Measurements from ENCODE around the gene NAIF1.
"Not testable (repeated sequence)": the region's sequence is repeated elsewhere in the genome, so short reads cannot be mapped to it uniquely, and the experiment has no call there.

Gene NAIF1, protein sequence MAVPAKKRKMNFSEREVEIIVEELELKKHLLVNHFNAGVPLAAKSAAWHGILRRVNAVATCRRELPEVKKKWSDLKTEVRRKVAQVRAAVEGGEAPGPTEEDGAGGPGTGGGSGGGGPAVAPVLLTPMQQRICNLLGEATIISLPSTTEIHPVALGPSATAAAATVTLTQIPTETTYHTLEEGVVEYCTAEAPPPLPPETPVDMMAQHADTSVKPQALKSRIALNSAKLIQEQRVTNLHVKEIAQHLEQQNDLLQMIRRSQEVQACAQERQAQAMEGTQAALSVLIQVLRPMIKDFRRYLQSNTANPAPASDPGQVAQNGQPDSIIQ

DNA sequence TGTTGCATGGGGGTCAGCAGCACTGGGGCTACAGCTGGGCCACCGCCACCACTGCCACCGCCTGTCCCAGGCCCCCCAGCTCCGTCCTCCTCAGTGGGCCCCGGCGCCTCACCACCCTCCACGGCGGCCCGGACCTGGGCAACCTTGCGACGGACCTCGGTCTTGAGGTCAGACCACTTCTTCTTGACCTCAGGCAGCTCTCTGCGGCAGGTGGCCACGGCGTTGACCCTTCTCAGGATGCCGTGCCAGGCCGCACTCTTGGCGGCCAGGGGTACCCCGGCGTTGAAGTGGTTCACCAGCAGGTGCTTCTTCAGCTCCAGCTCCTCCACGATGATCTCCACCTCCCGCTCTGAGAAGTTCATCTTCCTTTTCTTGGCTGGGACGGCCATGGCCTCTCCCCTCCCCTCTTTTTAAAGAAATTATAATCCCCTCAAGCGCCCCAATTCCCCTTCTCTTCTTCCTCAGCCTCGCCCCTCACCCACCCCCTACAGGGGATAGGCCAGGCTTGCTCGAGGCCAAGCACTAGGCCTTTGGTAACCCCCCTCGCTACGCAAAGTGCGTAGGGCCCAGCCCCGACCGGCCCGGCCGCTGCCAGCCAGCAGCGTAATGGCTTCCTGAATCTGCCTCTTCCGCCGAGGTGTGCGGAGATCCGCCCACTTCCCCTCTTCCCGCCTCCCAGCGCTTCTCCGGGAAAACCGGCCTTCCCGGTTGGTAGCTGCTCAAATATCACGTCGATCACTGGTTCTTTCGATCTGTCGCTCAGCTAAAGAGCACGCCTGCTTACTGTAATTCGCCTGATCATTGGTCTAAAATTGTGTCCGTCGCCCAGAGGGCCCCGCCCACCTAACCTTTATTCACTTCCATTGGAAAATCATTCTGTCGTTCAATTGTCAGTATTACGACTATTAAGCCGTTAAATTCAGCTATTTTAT, at the start of gene NAIF1:
NAIF1 (minus strand) TSS at position 608 of the 932 bp plus-strand sequence; CDS start at position 389, 219 bp downstream.
- DNase-seq (ENCODE audit: low read depth, low spot score), result peak; percentile 90

DNA sequence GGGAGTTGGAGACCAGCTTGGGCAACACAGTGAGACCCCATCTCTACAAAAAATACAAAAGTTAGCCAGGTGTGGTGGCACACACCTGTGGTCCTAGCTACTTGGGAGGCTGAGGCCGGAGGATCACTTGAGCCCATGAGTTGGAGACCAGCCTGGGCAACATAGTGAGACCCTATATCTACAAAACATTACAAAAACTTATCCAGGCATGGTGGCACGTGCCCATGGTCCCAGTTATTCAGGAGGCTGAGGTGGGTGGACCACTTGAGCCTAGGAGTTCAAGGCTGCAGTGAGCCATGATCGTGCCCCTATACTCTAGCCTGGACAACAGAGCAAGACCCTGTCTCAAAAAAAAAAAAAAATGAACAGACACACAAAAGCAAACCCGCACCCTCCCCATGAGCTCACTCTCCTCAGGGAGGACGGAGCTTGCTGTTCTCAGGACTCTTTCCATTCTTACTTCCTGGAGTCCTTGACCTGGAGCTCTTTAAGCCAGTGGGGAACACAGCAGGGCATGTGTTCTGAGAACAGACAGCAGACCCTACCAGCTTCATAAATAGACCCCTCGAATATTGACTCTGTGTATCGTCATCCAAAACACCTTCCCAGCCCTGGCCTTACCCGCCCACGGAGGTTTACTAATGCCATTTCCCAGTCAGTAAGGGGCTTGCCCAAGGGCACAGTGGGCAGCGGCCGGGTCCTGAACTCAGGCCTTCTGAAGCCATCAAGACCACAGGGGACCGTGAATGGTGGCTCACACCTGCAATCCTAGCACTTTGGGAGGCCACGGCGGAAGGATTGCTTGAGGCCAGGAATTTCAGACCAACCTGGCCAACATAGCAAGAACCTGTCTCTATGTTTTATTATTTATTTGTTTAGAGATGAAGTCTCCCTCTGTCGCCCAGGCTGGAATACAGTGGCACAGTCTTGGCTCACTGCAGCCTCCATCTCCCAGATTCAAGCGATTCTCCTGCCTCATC, 49.3 kb upstream of the NAIF1 start:
- DNase-seq (ENCODE audit: low read depth, low spot score), result no peak

DNA sequence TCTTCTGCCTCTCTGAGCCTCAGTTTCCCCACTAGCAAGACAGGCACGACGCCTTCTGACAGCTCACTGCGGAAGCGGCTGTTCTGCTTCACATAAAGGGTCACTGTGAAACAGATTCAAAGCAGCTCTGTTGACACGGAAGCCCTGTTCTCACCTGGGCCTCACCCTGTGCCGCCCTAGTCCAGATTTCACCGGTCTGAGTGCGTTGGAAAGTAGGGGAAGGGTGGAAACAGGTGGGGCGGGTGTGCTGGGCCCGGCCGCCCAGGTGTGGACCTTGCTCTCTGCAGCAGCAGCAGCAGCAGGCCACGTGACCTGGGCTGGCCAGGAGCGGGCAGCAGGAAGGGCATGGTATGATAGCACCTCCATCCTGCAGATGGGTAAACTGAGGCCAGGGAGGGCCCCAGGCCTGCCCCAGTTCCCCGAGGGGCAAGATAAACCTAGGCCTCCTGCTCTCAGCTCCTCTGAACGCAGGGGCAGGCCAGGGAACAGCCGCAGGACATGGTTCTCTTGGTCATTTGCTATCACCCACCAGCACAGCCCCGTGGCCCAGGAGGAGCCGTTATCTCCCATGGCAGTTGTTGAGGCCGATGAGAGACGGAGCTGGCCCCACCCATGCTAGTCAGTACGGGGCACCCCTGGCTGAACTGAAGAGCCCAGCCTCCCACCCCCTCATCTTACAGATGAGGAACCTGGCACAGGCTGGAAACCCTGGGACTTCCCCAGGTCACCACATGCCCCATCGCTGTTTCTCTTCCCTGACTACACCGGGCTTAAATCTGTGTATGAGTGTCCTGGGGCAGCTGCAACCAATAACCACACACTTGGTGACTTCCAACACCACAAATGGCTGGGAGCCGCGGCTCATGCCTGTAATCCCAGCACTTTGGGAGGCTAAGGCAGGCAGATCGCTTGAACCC, 48.3 kb upstream of the NAIF1 start:
- no peak for DNase-seq (ENCODE audit: low read depth, low spot score)

DNA sequence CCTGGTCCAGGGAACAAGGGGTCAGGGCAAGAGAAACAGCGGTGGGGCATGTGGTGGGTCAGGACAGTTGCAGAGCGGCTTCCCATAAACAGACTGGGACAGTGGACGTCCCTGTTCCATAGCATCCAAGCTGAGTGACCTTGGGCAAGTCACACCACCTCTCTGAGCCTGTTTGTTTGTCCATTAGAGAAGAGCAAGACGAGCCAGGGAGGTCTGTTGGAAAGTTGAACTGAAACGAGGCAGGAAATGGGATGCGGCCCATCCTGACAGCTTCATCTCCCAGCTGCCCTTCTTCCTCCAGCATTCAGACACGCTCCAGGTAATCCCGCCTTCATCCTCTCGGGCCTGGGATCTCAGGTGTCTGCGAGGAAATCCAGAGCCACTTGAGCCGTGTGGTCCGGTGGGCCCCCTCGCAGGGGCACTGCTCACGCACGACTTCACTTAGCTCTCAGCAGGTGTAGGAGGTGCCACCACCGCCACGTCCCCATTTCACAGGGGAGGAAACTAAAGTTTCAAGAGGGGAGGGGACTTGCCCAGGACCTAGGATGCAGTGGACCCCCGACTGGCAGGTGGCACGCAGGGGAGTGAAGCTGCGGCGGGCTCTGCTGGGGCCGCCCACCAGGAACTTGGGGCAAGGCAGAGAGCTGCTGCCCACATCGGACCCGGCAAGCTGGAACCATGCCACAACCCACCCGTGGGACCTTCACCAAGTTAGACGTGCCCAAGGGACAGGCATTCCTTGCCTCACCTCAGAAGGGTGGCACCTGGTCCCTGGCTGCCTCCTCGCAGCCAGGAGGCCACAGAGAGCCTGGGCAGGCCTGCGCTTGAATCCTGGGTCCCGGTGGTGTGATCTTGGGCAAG, 47.4 kb upstream of the NAIF1 start:
- no peak for DNase-seq (ENCODE audit: low read depth, low spot score)

DNA sequence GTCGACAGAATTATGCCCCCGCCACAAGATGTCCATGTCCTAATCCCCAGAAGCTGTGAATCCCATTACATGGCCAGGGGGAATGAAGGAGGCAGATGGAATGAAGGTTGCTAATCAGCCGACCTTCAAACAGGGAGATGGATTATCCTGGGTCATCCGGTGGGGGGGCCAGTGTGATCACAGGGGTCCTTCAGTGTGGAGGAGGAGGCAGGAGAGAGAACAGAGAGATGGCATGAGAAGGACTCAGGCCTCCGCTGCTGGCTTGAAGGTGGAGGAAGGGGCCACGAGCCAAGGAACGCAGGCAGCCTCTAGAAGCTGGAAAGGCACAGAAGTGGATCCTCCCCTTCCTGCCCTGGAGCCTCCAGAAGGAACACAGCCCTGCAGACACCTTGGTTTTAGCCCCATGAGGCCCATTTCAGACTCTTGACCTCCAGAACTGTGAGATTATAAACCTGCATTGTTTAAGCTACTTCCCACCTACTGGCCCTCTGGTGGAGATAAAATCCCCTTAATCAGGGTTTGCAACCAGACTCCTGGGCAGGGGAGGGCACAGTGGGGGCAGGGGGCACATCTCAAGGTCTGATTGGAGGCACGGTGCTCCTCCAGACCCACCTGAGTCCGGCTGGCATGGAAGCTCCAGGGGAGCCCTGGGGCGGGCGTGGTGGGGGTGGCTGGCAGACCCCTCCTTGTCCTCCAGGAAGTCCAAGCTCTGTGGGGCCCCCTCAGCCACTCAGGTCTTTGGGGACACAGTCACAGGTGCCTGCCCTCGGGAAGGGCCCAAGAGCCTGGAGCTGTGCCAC, 46.6 kb upstream of the NAIF1 start:
- DNase-seq (ENCODE audit: low read depth, low spot score), result no peak

DNA sequence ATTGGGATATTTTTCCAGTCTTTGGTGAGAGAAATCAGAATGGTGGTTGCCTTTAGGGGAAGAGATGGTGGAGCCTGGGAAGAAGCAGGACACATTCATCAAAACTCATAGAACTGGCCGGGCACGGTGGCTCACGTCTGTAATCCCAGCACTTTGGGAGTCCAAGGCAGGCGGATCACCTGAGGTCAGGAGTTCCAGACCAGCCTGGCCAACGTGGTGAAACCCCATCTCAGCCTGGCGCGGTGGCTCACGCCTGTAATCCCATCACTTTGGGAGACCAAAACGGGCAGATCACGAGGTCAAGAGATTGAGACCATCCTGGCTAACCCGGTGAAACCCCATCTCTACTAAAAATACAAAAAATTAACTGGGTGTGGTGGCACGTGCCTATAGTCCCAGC, 44.6 kb upstream of the NAIF1 start:
- DNase-seq (ENCODE audit: low read depth, low spot score), result not testable (repeated sequence)

DNA sequence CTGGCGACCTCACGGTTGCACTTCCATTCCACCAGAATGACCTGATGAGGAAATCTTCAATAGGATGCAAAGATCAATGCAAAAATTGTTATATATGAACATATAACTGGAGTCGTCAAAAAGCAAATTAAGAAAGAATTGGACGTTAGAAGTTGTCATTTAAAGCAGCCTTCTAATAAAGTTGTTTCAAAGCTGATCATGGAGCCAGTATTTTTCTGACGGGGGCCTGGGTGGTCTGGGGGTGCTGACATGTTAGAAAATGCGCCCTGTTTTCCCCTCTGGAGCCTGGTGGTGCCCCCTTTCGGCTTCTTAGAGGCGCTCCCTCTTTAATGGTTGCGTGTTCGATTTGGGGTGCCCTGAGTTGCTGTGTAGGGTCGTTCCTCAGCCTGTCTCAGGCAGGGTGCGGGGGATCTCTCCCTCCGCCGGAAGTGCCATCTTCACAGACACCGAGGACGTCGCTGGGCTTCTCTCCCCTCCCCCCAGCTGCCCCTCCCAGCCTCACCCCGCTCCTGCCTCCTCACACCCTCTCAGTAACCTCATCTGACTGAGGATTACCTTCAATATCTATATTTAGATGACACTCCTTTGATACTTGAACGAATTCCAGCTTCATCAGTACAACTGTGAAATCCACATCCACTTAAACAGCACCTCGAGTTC, 42.1 kb upstream of the NAIF1 start:
- no peak for DNase-seq (ENCODE audit: low read depth, low spot score)

DNA sequence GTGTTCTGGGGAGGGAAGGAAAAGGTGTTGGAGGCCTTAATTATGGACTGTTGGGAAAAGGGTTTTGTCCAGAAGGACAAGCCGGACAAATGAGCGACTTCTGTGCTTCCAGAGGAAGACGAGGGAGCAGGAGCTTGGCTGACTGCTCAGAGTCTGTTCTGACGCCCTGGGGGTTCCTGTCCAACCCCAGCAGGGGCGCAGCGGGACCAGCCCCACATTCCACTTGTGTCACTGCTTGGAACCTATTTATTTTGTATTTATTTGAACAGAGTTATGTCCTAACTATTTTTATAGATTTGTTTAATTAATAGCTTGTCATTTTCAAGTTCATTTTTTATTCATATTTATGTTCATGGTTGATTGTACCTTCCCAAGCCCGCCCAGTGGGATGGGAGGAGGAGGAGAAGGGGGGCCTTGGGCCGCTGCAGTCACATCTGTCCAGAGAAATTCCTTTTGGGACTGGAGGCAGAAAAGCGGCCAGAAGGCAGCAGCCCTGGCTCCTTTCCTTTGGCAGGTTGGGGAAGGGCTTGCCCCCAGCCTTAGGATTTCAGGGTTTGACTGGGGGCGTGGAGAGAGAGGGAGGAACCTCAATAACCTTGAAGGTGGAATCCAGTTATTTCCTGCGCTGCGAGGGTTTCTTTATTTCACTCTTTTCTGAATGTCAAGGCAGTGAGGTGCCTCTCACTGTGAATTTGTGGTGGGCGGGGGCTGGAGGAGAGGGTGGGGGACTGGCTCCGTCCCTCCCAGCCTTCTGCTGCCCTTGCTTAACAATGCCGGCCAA, 41.3 kb upstream of the NAIF1 start:
- DNase-seq (ENCODE audit: low read depth, low spot score), result no peak

DNA sequence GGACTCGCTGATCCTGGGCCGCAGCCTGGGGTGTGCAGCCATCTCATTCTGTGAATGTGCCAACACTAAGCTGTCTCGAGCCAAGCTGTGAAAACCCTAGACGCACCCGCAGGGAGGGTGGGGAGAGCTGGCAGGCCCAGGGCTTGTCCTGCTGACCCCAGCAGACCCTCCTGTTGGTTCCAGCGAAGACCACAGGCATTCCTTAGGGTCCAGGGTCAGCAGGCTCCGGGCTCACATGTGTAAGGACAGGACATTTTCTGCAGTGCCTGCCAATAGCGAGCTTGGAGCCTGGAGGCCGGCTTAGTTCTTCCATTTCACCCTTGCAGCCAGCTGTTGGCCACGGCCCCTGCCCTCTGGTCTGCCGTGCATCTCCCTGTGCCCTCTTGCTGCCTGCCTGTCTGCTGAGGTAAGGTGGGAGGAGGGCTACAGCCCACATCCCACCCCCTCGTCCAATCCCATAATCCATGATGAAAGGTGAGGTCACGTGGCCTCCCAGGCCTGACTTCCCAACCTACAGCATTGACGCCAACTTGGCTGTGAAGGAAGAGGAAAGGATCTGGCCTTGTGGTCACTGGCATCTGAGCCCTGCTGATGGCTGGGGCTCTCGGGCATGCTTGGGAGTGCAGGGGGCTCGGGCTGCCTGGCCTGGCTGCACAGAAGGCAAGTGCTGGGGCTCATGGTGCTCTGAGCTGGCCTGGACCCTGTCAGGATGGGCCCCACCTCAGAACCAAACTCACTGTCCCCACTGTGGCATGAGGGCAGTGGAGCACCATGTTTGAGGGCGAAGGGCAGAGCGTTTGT, 40.5 kb upstream of the NAIF1 start:
- DNase-seq (ENCODE audit: low read depth, low spot score), result no peak

DNA sequence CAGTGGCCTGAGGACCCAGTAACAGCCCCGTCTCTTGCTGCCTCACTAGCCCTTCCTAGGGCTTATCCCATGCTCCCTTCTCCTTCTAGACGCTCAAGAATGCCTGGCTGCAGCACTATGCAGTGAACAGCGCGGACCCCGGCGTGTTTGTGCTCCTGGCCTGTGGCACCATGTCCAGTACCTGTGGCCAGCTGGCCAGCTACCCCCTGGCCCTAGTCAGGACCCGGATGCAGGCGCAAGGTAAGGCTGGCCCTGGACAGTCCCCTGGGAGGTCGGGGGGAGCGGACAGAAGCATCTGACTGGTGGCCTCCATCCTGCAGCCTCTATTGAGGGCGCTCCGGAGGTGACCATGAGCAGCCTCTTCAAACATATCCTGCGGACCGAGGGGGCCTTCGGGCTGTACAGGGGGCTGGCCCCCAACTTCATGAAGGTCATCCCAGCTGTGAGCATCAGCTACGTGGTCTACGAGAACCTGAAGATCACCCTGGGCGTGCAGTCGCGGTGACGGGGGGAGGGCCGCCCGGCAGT, 39.9 kb upstream of the NAIF1 start:
- no peak for DNase-seq (ENCODE audit: low read depth, low spot score)

DNA sequence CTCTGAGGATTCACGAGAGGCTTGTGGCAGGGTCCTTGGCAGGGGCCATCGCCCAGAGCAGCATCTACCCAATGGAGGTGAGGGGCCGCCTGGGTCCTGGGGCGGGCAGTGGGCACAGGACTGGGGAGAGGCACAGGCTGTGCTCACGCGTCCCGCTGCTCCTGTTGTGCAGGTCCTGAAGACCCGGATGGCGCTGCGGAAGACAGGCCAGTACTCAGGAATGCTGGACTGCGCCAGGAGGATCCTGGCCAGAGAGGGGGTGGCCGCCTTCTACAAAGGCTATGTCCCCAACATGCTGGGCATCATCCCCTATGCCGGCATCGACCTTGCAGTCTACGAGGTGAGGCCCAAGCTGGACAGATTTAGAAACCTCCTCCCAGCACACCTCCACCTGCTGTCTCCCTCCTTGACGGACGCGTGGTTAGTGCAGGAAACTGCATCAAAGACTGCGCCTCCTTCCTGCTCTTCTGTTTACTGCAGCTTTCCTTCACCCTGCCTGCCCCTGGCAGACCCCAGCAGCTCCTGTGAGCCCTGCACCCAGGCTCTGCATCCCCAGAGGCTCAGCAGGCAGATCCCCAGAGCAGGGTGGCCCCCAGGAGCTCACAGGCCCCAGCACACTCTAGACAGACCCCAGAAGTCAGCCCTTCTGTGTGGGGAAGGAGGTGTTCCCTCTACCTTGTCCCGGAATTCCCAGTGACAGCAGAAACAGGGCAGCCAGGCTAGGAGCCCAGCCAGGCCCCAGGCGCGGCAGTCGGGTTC, 39.2 kb upstream of the NAIF1 start:
- no peak for DNase-seq (ENCODE audit: low read depth, low spot score)

DNA sequence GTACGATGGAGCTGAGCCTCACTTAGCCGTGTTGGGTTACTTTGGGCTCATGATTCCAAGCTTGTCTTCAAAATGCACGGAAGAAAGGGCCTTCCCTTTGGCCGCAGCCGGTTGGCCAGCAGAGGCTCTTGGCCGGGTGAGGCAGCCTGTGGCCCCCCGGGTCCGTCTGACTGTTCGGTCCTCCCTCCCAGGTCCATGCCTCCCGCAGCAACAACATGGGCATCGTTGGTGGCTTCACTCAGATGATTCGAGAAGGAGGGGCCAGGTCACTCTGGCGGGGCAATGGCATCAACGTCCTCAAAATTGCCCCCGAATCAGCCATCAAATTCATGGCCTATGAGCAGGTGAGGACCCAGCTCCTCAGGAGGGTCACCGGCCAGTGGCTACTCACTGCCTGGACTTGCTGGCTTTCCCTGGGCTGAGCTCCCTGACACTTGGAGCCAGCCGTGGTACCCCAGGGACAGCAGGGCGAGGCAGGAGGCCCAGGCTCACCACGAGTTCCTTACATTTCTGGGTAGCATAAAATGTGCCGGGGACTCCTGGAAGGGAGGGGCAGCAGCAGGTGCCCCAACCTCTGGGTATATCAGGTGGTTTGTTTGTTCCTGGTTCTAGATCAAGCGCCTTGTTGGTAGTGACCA, 38.5 kb upstream of the NAIF1 start:
- DNase-seq (ENCODE audit: low read depth, low spot score), result no peak

DNA sequence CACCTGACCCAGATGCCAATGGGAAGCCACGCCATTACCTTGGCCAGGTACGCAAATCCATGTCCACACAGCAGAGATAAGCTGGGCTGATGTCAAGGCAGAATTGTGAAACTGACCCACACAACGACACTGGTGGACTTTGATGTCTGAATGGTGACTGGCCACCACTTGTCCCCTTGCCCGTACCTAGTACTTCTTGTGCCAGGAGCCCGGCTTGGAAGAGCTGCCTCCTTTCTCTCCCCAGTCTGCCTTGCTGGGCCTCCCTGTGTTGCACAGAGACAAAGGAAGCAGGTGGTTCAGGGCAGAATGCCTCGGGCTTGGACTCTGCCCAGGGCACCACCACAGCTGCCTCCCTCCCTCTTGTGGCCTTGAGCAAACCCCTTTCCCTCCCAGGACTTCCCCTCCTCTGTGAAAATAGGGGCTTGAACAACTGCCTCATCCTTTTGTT, 37.1 kb upstream of the NAIF1 start:
- no peak for DNase-seq (ENCODE audit: low read depth, low spot score)

DNA sequence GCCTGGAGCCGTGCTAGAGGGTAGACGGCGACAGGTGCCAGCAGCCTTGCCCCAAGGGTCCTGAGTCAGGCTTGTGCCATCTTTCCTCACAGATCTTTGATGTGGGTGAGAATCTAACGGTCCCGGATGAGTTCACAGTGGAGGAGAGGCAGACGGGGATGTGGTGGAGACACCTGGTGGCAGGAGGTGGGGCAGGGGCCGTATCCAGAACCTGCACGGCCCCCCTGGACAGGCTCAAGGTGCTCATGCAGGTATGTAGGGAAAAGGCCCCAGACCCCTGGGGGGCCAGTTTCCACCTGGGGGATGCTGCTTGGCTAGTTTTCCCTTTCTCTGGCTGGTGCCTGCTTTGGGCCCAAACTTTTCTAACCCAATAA, 36.5 kb upstream of the NAIF1 start:
- DNase-seq (ENCODE audit: low read depth, low spot score), result no peak
